NCI-H2196 (cell line): Measurements from ENCODE around the gene TMEM179.

Experiments
- DNase-seq: peaks from one replicate; lab custom pipeline; 2025; ENCODE audit not compliant: unreplicated experiment; lab: John Stamatoyannopoulos, UW

The TMEM179 gene

GRCh38 chr14:104572668-104573067, 31.9 kb downstream of the TMEM179 start:
- no peak for DNase-seq

GRCh38 chr14:104572024-104572626, 32.4 kb downstream of the TMEM179 start:
- no peak for DNase-seq

- no peak for DNase-seq
Observed at GRCh38 chr14:104571246-104571645, 33.3 kb downstream of the TMEM179 start.

- no peak for DNase-seq
Observed at GRCh38 chr14:104569435-104569834, 35.1 kb downstream of the TMEM179 start.

- no peak for DNase-seq
Observed at GRCh38 chr14:104568620-104569019, 36.0 kb downstream of the TMEM179 start.

- no peak for DNase-seq
Observed at GRCh38 chr14:104567957-104568225, 36.7 kb downstream of the TMEM179 start.

- no peak for DNase-seq
Observed at GRCh38 chr14:104567141-104567956, 37.2 kb downstream of the TMEM179 start.

GRCh38 chr14:104564744-104565679, 39.6 kb downstream of the TMEM179 start:
- no peak for DNase-seq

GRCh38 chr14:104563742-104564615, 40.6 kb downstream of the TMEM179 start:
- DNase-seq = peak; percentile 30

- DNase-seq = no peak
Observed at GRCh38 chr14:104563191-104563741, 41.3 kb downstream of the TMEM179 start.

GRCh38 chr14:104562606-104563005, 42.0 kb downstream of the TMEM179 start:
- no peak for DNase-seq

- no peak for DNase-seq
Observed at GRCh38 chr14:104561632-104562495, 42.7 kb downstream of the TMEM179 start.

- no peak for DNase-seq
Observed at GRCh38 chr14:104561124-104561557, 43.4 kb downstream of the TMEM179 start.

GRCh38 chr14:104560586-104560945, 44.0 kb downstream of the TMEM179 start:
- no peak for DNase-seq

GRCh38 chr14:104559804-104560585, 44.6 kb downstream of the TMEM179 start:
- no peak for DNase-seq

- DNase-seq = no peak
Observed at GRCh38 chr14:104559028-104559803, 45.4 kb downstream of the TMEM179 start.

- DNase-seq = no peak
Observed at GRCh38 chr14:104558231-104559027, 46.1 kb downstream of the TMEM179 start.
